Spleen (tissue), 11 donors: Measurements from ENCODE around the gene NSUN3. TPM values are rescaled to one million over a fixed set of nuclear protein-coding genes. Genes with fewer than 3 reads are reported as not detected.

Experiments
- DNase-seq: peaks from one replicate; pipeline ENCODE4 v3.0.0-alpha.2; 2020
- H3K27ac ChIP-seq, 8 donors: fragments of 200-600 bp; sonication (generic) in 7 of 8; 1 replicate in 4 of 8; 2 replicates in 4 of 8; pipeline versions ENCODE4 v1.5.0 to v1.8.0; 2016 to 2021; ENCODE audit warnings: inconsistent platforms in 4 of 8, mild to moderate bottlenecking in 4 of 8, moderate library complexity in 1 of 8
- H3K27me3 ChIP-seq, 7 donors: fragments of 200-600 bp; sonication (generic) in 6 of 7; replicated peaks in 1 of 7; 1 replicate in 4 of 7; 2 replicates in 3 of 7; pipeline versions ENCODE4 v1.5.0 to v1.8.0; 2016 to 2021; ENCODE audit warnings: inconsistent platforms in 3 of 7, mild to moderate bottlenecking in 1 of 7
- H3K36me3 ChIP-seq, 6 donors: fragments of 200-600 bp; sonication (generic) in 5 of 6; 1 replicate in 4 of 6; 2 replicates in 2 of 6; pipeline versions ENCODE4 v1.5.0 to v1.8.0; 2016 to 2021; ENCODE audit warnings: inconsistent platforms in 2 of 6
- H3K4me1 ChIP-seq, 6 donors: fragments of 200-600 bp; sonication (generic) in 5 of 6; 1 replicate in 3 of 6; 2 replicates in 3 of 6; pipeline versions ENCODE4 v1.5.0 to v1.8.0; 2016 to 2021; ENCODE audit warnings: inconsistent platforms in 3 of 6
- H3K4me3 ChIP-seq, 8 donors: fragments of 200-600 bp; sonication (generic) in 7 of 8; 1 replicate in 4 of 8; 2 replicates in 4 of 8; pipeline versions ENCODE4 v1.5.0 to v1.8.0; 2016 to 2021; ENCODE audit warnings: inconsistent platforms in 4 of 8, mild to moderate bottlenecking in 4 of 8, moderate library complexity in 2 of 8
- H3K9me3 ChIP-seq, 8 donors: fragments of 200-600 bp; sonication (generic) in 7 of 8; 1 replicate in 4 of 8; 2 replicates in 4 of 8; pipeline versions ENCODE4 v1.5.0 to v1.8.0; 2016 to 2021; ENCODE audit warnings: inconsistent platforms in 4 of 8
- POLR2A ChIP-seq, 3 donors: fragments of 450-650 bp; IDR thresholded peaks; one replicate each; pipeline ENCODE4 v1.5.1; 2017; ENCODE audit warnings: antibody characterized with exemption in 3 of 3, mild to moderate bottlenecking in 1 of 3
- POLR2AphosphoS5 ChIP-seq, 3 donors: sonication (generic); formaldehyde crosslinking; IDR thresholded peaks; one replicate each; pipeline ENCODE4 v1.5.1; 2017; ENCODE audit warnings: antibody characterized with exemption in 3 of 3
- WGBS, 5 donors: extraction: QIAGEN DNeasy Blood & Tissue Kit in 3 of 5; methylation state at CpG; one replicate each; pipeline versions ENCODE4 v1.1.5 to v1.1.7; 2013 to 2018; 5-methylcytosine and 5-hydroxymethylcytosine counted together
- intact Hi-C: fragments of 100-400 bp; cut with DNase I; formaldehyde crosslinking; loops from one replicate; pipeline ENCODE4 v1.15.0; 2023; ENCODE audit warnings: low total_unique reads
- polyA plus RNA-seq, 3 donors: library from polyadenylated mRNA; stranded (reverse); fragments of 200-250 nt; gene quantifications; one replicate each; pipeline ENCODE4 v1.2.1, GENCODE V29; 2013
- total RNA-seq, 7 donors: library from RNA; depleted of rRNA in 3 of 7; stranded (reverse); fragments of >200 nt in 3 of 7; fragmentation: NEBNext Ultra II Directional in 4 of 7; extraction: Animal tissue kit (Norgen Biotek cat#: 25700) in 4 of 7; gene quantifications; one replicate each; pipeline versions ENCODE4 v1.1.0 to v1.2.1, GENCODE V29; 2016 to 2021
- TF ChIP-seq, protein P1 (sequence below), 11 experiments: fragments of 200-600 bp in 7 of 11; fragments of 450-650 bp in 4 of 11; sonication (generic) in 4 of 11; IDR thresholded peaks in 8 of 11; conservative IDR thresholded peaks in 3 of 11; 1 replicate in 7 of 11; 2 replicates in 4 of 11; pipeline versions ENCODE4 v1.4.0 to v1.8.0; 2016 to 2021; ENCODE audit warnings: antibody characterized with exemption in 11 of 11, inconsistent platforms in 4 of 11, mild to moderate bottlenecking in 1 of 11
- donor health status: healthy with polysubstance abuse.
- donor health status: DM: no; HTN: no; CAD: no; lungs with moderate emphysema.
- donor health status: DM: no; HTN: no; CAD: no.
- donor health status: Bipolar disorder and iron deficiency.
- donor health status: healthy.
- donor health status: DM: no; HTN: no; CAD: no.
- donor health status: DM: yes; HTN: yes; CAD: no.

Gene NSUN3
- total and polyA plus RNA-seq, 10 donors, result 3.0 to 28.5 (median 21.0) TPM

DNA sequence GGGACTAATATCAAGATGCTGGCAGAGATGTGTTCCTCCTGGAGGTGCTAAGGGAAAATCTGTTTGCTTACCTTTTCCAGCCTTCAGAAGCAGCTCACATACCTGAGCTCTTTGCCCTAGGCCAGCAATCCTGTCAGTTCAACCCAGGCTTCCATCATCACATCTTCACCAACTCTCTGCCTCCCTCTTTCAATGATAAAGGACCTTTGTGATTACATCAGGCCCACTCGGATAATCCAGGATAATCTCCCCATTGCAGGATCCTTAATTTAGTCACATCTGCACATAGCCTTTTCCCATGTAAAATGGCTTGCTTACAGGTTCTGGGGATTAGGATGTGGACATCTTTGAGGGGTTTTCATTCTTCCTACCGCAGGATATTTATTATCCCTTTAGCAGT, 58.3 kb downstream of the NSUN3 start:
- WGBS, 5 donors, result 94 to 100% (median 96%) methylated on average over 2 of the region's 2 CpGs
- peaks cover 0 to 15% (median 0%) of the 10 kb centered on the region in 6 donors for H3K4me1 ChIP-seq
- H3K36me3 ChIP-seq, result peaks cover 0 to 55% (median 7%) of the 10 kb centered on the region in 6 donors
- no peak overlapping the region for H3K4me3 ChIP-seq
- intact Hi-C loops, result no loop called here
- no peaks in the 10 kb centered on the region for H3K9me3 ChIP-seq
- DNase-seq, result no peak
- no peaks in the 10 kb centered on the region for H3K27me3 ChIP-seq
- H3K27ac ChIP-seq, result no peak overlapping the region
- TF ChIP-seq POLR2A (IDR thresholded peaks at IDR 0.05) (no peak), POLR2AphosphoS5 (IDR thresholded peaks at IDR 0.05) (no peak)
- TF ChIP-seq, protein P1, sequence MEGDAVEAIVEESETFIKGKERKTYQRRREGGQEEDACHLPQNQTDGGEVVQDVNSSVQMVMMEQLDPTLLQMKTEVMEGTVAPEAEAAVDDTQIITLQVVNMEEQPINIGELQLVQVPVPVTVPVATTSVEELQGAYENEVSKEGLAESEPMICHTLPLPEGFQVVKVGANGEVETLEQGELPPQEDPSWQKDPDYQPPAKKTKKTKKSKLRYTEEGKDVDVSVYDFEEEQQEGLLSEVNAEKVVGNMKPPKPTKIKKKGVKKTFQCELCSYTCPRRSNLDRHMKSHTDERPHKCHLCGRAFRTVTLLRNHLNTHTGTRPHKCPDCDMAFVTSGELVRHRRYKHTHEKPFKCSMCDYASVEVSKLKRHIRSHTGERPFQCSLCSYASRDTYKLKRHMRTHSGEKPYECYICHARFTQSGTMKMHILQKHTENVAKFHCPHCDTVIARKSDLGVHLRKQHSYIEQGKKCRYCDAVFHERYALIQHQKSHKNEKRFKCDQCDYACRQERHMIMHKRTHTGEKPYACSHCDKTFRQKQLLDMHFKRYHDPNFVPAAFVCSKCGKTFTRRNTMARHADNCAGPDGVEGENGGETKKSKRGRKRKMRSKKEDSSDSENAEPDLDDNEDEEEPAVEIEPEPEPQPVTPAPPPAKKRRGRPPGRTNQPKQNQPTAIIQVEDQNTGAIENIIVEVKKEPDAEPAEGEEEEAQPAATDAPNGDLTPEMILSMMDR (IDR thresholded peaks at IDR 0.05 in 8 of 11, conservative IDR thresholded peaks at IDR 0.05 in 3 of 11), result no peak

DNA sequence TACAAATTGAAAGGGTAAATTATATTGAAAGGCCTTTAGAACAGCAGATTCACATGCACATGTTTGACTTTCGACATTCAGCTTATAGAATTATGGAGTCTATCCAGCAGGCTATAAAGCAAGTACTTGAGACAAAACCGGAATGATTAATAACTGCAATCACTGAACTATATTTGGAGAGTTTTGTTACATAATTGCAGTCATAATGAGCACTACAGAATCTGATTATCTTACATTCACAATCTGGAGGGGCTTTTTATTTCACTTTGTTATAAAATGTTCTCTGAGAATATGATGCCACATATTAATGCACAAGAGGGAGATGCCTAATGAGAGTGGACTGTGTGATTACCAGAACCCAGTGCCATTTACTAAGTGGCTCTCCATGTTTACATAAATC, 64.3 kb downstream of the NSUN3 start:
- no peaks in the 10 kb centered on the region for H3K9me3 ChIP-seq
- intact Hi-C loops, result no loop called here
- TF ChIP-seq POLR2A (IDR thresholded peaks at IDR 0.05) (no peak), POLR2AphosphoS5 (IDR thresholded peaks at IDR 0.05) (no peak)
- TF ChIP-seq, protein P1 (IDR thresholded peaks at IDR 0.05 in 8 of 11, conservative IDR thresholded peaks at IDR 0.05 in 3 of 11), result no peak
- no peak overlapping the region for H3K4me3 ChIP-seq
- peaks cover 0 to 72% (median 31%) of the 10 kb centered on the region in 6 donors for H3K36me3 ChIP-seq
- H3K4me1 ChIP-seq, result peaks cover 0 to 6% (median 0%) of the 10 kb centered on the region in 6 donors
- DNase-seq, result no peak
- no peaks in the 10 kb centered on the region for H3K27me3 ChIP-seq
- 72 to 90% (median 75%) methylated on average over 2 of the region's 2 CpGs for WGBS, 5 donors
- no peak overlapping the region for H3K27ac ChIP-seq

DNA sequence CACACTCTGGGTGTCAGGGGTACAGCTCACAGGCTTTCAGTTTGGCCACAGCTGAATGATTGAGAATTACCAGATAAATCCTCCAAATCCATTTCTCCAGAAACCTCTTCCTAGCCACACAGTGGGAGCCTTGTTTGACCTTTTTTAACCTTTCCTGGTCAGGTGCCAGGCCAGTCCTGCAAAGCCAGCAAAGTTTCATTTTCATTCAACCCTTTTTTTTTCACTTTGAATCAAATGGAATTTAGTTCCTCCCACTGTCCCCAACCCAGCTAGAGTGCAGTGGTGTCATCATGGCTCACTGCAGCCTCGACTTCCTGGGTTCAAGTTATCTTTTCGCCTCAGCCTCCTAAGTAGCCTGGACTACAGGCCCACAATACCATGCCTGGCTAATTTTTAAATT, 67.8 kb downstream of the NSUN3 start:
- DNase-seq, result no peak
- Histone ChIP-seq H3K27ac (no peak overlapping the region), H3K27me3 (no peaks in the 10 kb centered on the region), H3K4me1 (no peaks in the 10 kb centered on the region), H3K4me3 (no peak overlapping the region), H3K36me3 (peaks cover 0 to 38% (median 27%) of the 10 kb centered on the region in 6 donors), H3K9me3 (no peaks in the 10 kb centered on the region)
- 74 to 87% (median 84%) methylated on average over 2 of the region's 2 CpGs for WGBS, 5 donors
- TF ChIP-seq, protein P1 (IDR thresholded peaks at IDR 0.05 in 8 of 11, conservative IDR thresholded peaks at IDR 0.05 in 3 of 11), result no peak
- TF ChIP-seq POLR2AphosphoS5 (IDR thresholded peaks at IDR 0.05), result no peak
- TF ChIP-seq POLR2A (IDR thresholded peaks at IDR 0.05), result no peak
- intact Hi-C loops, result no loop called here

DNA sequence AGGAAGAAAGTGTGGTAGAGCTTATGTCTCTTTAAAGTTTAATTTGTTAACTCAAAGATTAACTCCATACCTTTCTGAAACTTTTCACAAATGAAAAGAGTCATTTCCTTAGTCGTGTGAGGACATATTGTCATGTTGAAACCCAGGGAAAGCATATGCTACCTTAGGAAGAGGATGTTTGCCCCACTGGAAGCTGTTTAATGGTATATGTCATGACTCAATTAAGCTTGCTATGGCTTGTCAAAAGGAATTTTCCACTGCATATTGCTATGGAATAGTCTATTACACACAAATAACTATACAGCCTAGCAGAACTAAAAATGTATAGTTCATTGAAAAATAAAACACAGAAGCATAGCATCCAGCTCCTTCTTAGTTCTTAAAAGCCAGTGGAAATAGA, 69.9 kb downstream of the NSUN3 start:
- intact Hi-C loops, result no loop called here
- no peaks in the 10 kb centered on the region for H3K27me3 ChIP-seq
- H3K4me1 ChIP-seq, result no peaks in the 10 kb centered on the region
- no peak overlapping the region for H3K27ac ChIP-seq
- peaks cover 0 to 17% (median 12%) of the 10 kb centered on the region in 6 donors for H3K36me3 ChIP-seq
- no peak for TF ChIP-seq POLR2A (IDR thresholded peaks at IDR 0.05)
- TF ChIP-seq, protein P1 (IDR thresholded peaks at IDR 0.05 in 8 of 11, conservative IDR thresholded peaks at IDR 0.05 in 3 of 11), result no peak
- no peak for TF ChIP-seq POLR2AphosphoS5 (IDR thresholded peaks at IDR 0.05)
- 36 to 59% (median 41%) methylated on average over 1 of the region's 1 CpG for WGBS, 5 donors
- no peak overlapping the region for H3K4me3 ChIP-seq
- no peaks in the 10 kb centered on the region for H3K9me3 ChIP-seq
- DNase-seq, result no peak
